Measurements from ENCODE around the gene P3H3. TPM values are rescaled to one million over a fixed set of nuclear protein-coding genes. Genes with fewer than 3 reads are reported as not detected.

Gene P3H3
- total and polyA plus RNA-seq, 9 of the 15 experiments (the other 6 are each of a cell fraction or from before 2014, with no cell fraction given): 0.03 to 15.0 (median 4.8) TPM

- Histone ChIP-seq H3K4me2 (ENCODE audit: insufficient read depth, low read length) (peak within 1 kb of the TSS; percentile 87), H4K20me1 (replicated peaks; ENCODE audit: control insufficient read depth, insufficient read depth, low read length) (peaks cover 47% of the 10 kb centered on the region), H3K9me1 (ENCODE audit: control insufficient read depth, insufficient read depth, low read length) (no peaks in the 10 kb centered on the region), H3K27me3 (ENCODE audit: control insufficient read depth in 2 of 2, insufficient read depth in 2 of 2, low read length in 2 of 2) (no peaks in the 10 kb centered on the region), H3K4me1 (replicated peaks in 1 of 2; ENCODE audit: control insufficient read depth in 2 of 2, insufficient read depth in 2 of 2, low read length in 2 of 2) (peaks cover 33 to 53% of the 10 kb centered on the region in 2 experiments; a peak in 4 of 5 replicates), H3K9me3 (replicated peaks; ENCODE audit: control insufficient read depth, insufficient read depth, low read depth, low read length) (no peaks in the 10 kb centered on the region), H3K4me3 (peak within 1 kb of the TSS; percentile 96), H3K79me2 (ENCODE audit: control insufficient read depth, insufficient read depth, low read length) (peaks cover 46% of the 10 kb centered on the region), H3K27ac (ENCODE audit: extremely low read depth, low read depth, low read length) (peak within 1 kb of the TSS; percentile 94), H3K36me3 (ENCODE audit: control insufficient read depth, insufficient read depth, low read length) (peaks cover 69% of the 10 kb centered on the region), H2AFZ (ENCODE audit: low read depth, low read length) (peak within 1 kb of the TSS; percentile 74), H3K9ac (ENCODE audit: insufficient read depth in 1 of 2, low read depth in 2 of 2, low read length in 2 of 2) (peak within 1 kb of the TSS; percentile 87 to 98)
- WGBS (ENCODE audit: insufficient coverage, low coverage, missing lambda C conversion rate): under 1% methylated on average over 27 of the region's 86 CpGs
- no TSS peak for BruUV-seq (replicated peaks)
- in situ Hi-C loops (cut with MboI) (loop anchor here (5.0 kb wide), 1 partner anchor 75 kb away; the partner anchor contains the start of genes C12orf57 and RNU7-1), intact Hi-C loops (cut with micrococcal nuclease) (loop anchor here (5.0 kb wide), 1 partner anchor 75 kb away; the partner anchor contains the start of genes C12orf57 and RNU7-1)
- FAIRE-seq (no peak), DNase-seq (ENCODE audit: extremely low read depth in 1 of 4, low spot score in 3 of 4) (peak; percentile 78 to 91 (median 81)), ATAC-seq (peak; percentile 83)
- ChIA-PET CTCF (ENCODE audit: low intra/inter-chr PET ratio) (interaction anchor here (1.1 kb wide), 1 partner anchor 97 kb away, joined by 3 read pairs; no protein-coding TSS in a partner anchor), POLR2A (interaction anchor here (0.5 to 11.3 kb wide), 26 partner anchors 13 to 1051 kb away, joined by 3 to 174 read pairs (median 4); partner anchors contain the start of genes C12orf57, CDCA3, PTMS and RNU7-1)
- TF ChIP-seq NR4A1 (CRISPR knock-in tag; IDR thresholded peaks at IDR 0.05) (peak; percentile 31; the same call in 1 of the 2 replicates), NR4A1 (tag; IDR thresholded peaks at IDR 0.05) (no peak), E2F6 (IDR thresholded peaks at IDR 0.05; ENCODE audit: borderline replicate concordance in 1 of 2, extremely low read depth in 1 of 2, insufficient read depth in 1 of 2, insufficient read length in 1 of 2, low read depth in 1 of 2, low read length in 1 of 2, poor library complexity in 1 of 2, severe bottlenecking in 1 of 2) (peak; percentile 82 to 90), CC2D1A (IDR thresholded peaks at IDR 0.05) (no peak), GTF2F1 (IDR thresholded peaks at IDR 0.05; ENCODE audit: low read depth, low read length) (peak; percentile 58; the same call in 1 of the 2 replicates), ZBTB12 (CRISPR knock-in tag; IDR thresholded peaks at IDR 0.05) (no peak), HINFP (tag; conservative IDR thresholded peaks at IDR 0.05; ENCODE audit: low read depth) (no peak), KDM4B (IDR thresholded peaks at IDR 0.05; ENCODE audit: borderline replicate concordance in 2 of 2, low read depth in 1 of 2) (no peak), TAF7 (tag; IDR thresholded peaks at IDR 0.05) (peak; percentile 71; the same call in 1 of the 2 replicates), XRCC5 (IDR thresholded peaks at IDR 0.05; ENCODE audit: low read depth, low read length) (no peak), STAT6 (CRISPR knock-in tag; IDR thresholded peaks at IDR 0.05) (no peak), BRD9 (IDR thresholded peaks at IDR 0.05; ENCODE audit: low read depth, partially characterized antibody) (no peak)
Measured at GRCh38 chr12:6867413-6868210, 39.4 kb downstream of the P3H3 start, which contains the start of gene TPI1. TPI1 (plus strand) TSS chr12:6867531; CDS start chr12:6867567, 36 bp downstream.

All from K562 (cell line).